Neural progenitor cell (in vitro differentiated cells): Measurements from ENCODE around the gene ALDH6A1. TPM values are rescaled to one million over a fixed set of nuclear protein-coding genes. Genes with fewer than 3 reads are reported as not detected.
A peak's percentile ranks its signal among the peaks of the same experiment; 100 is the strongest.

Experiments used
- DNase-seq: peaks from one replicate; pipeline ENCODE4 v3.0.0-alpha.2; 2016; ENCODE audit warnings: low spot score
- H2AFZ ChIP-seq: fragments of 200-600 bp; sonication (generic); replicated peaks from 2 replicates; pipeline ENCODE4 v1.6.1; 2016; ENCODE audit warnings: antibody characterized with exemption
- H3F3A ChIP-seq: fragments of 200-600 bp; sonication (generic); 2 replicates; pipeline ENCODE4 v1.6.1; 2016; ENCODE audit warnings: antibody characterized with exemption, low read depth
- H3K27ac ChIP-seq: fragments of 200-600 bp; sonication (generic); 2 replicates; pipeline ENCODE4 v1.5.1; 2016; ENCODE audit warnings: mild to moderate bottlenecking
- H3K27me3 ChIP-seq: fragments of 200-600 bp; sonication (generic); 2 replicates; pipeline ENCODE4 v1.6.1; 2016; ENCODE audit warnings: mild to moderate bottlenecking, moderate library complexity
- H3K36me3 ChIP-seq: fragments of 200-600 bp; sonication (generic); 2 replicates; pipeline ENCODE4 v1.5.1; 2016
- H3K4me1 ChIP-seq: fragments of 200-600 bp; sonication (generic); 2 replicates; pipeline ENCODE4 v1.6.1; 2016; ENCODE audit warnings: mixed run types
- H3K4me2 ChIP-seq: fragments of 200-600 bp; sonication (generic); 2 replicates; pipeline ENCODE4 v1.6.1; 2016
- H3K4me3 ChIP-seq: fragments of 200-600 bp; sonication (generic); 2 replicates; pipeline ENCODE4 v1.5.1; 2016
- H3K79me2 ChIP-seq: fragments of 200-600 bp; sonication (generic); 2 replicates; pipeline ENCODE4 v1.6.1; 2016; ENCODE audit warnings: low read depth
- H3K9ac ChIP-seq: fragments of 200-600 bp; sonication (generic); 2 replicates; pipeline ENCODE4 v1.6.1; 2016
- H3K9me3 ChIP-seq: fragments of 200-600 bp; sonication (generic); 2 replicates; pipeline ENCODE4 v1.5.1; 2016; ENCODE audit warnings: low read depth
- H4K20me1 ChIP-seq: fragments of 200-600 bp; sonication (generic); 2 replicates; pipeline ENCODE4 v1.6.1; 2016; ENCODE audit warnings: low read depth
- H3K27ac Mint-ChIP-seq: 3 replicates; pipeline ENCODE4 v1.8.0; 2021; ENCODE audit warnings: mixed read lengths
- H3K27me3 Mint-ChIP-seq: 2 replicates; pipeline ENCODE4 v1.8.0; 2022; ENCODE audit warnings: low read depth, mild to moderate bottlenecking, inconsistent platforms, moderate library complexity, mixed read lengths; ENCODE audit not compliant: insufficient read depth
- H3K36me3 Mint-ChIP-seq: 3 replicates; pipeline ENCODE4 v1.8.0; 2021; ENCODE audit warnings: mixed read lengths
- H3K4me1 Mint-ChIP-seq: 3 replicates; pipeline ENCODE4 v1.8.0; 2021; ENCODE audit warnings: mixed read lengths
- H3K4me3 Mint-ChIP-seq: 3 replicates; pipeline ENCODE4 v1.8.0; 2021; ENCODE audit warnings: mild to moderate bottlenecking, moderate library complexity, mixed read lengths
- H3K9me3 Mint-ChIP-seq: 3 replicates; pipeline ENCODE4 v1.8.0; 2020; ENCODE audit warnings: mixed read lengths
- EZH2 ChIP-seq: fragments of 200-600 bp; sonication (generic); IDR thresholded peaks from 2 replicates; pipeline ENCODE4 v1.6.1; 2017; ENCODE audit warnings: antibody characterized with exemption, mild to moderate bottlenecking, moderate library complexity
- EZH2phosphoT487 ChIP-seq: fragments of 200-600 bp; sonication (generic); IDR thresholded peaks from 2 replicates; pipeline ENCODE4 v1.6.1; 2017; ENCODE audit warnings: antibody characterized with exemption
- total RNA-seq: library from RNA; depleted of rRNA; stranded (reverse); fragments of >200 nt; gene quantifications from 2 replicates; pipeline ENCODE4 v1.2.3, GENCODE V29; 2015; ENCODE audit warnings: low replicate concordance
- TF ChIP-seq, protein P1 (sequence below): fragments of 200-600 bp; sonication (generic); IDR thresholded peaks from 2 replicates; pipeline ENCODE4 v1.5.1; 2017; ENCODE audit warnings: antibody characterized with exemption, mild to moderate bottlenecking

The ALDH6A1 gene
- total RNA-seq, 1 donor from 2014 or later = 64.0 TPM

GRCh38 chr14:74049876-74050495 lies 34.3 kb downstream of the ALDH6A1 start:
- Histone ChIP-seq H3K27me3 (no peaks in the 10 kb centered on the region), H3K4me1 (peaks cover 8% of the 10 kb centered on the region), H3K9me3 (no peaks in the 10 kb centered on the region), H3K4me2 (no peak overlapping the region), H2AFZ (no peak overlapping the region), H3K36me3 (no peaks in the 10 kb centered on the region), H4K20me1 (no peaks in the 10 kb centered on the region), H3K9ac (no peak overlapping the region), H3K27ac (no peak overlapping the region), H3K79me2 (no peaks in the 10 kb centered on the region), H3K4me3 (no peak overlapping the region), H3F3A (peaks cover 7% of the 10 kb centered on the region)
- DNase-seq = no peak
- H3K27ac Mint-ChIP-seq = no peak overlapping the region
- TF ChIP-seq EZH2phosphoT487 (no peak), EZH2 (no peak)
- TF ChIP-seq, protein P1, sequence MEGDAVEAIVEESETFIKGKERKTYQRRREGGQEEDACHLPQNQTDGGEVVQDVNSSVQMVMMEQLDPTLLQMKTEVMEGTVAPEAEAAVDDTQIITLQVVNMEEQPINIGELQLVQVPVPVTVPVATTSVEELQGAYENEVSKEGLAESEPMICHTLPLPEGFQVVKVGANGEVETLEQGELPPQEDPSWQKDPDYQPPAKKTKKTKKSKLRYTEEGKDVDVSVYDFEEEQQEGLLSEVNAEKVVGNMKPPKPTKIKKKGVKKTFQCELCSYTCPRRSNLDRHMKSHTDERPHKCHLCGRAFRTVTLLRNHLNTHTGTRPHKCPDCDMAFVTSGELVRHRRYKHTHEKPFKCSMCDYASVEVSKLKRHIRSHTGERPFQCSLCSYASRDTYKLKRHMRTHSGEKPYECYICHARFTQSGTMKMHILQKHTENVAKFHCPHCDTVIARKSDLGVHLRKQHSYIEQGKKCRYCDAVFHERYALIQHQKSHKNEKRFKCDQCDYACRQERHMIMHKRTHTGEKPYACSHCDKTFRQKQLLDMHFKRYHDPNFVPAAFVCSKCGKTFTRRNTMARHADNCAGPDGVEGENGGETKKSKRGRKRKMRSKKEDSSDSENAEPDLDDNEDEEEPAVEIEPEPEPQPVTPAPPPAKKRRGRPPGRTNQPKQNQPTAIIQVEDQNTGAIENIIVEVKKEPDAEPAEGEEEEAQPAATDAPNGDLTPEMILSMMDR = no peak
- H3K36me3 Mint-ChIP-seq = peaks cover 2% of the 10 kb centered on the region
- H3K4me1 Mint-ChIP-seq = peaks cover 3% of the 10 kb centered on the region
- H3K4me3 Mint-ChIP-seq = no peak overlapping the region
- H3K9me3 Mint-ChIP-seq = no peaks in the 10 kb centered on the region
- no peaks in the 10 kb centered on the region for H3K27me3 Mint-ChIP-seq

GRCh38 chr14:74048281-74048680 lies 36.0 kb downstream of the ALDH6A1 start:
- H3K9ac ChIP-seq = no peak overlapping the region
- H4K20me1 ChIP-seq = no peaks in the 10 kb centered on the region
- H3K4me1 ChIP-seq = peaks cover 8% of the 10 kb centered on the region
- no peak overlapping the region for H3K4me3 Mint-ChIP-seq
- H3K36me3 Mint-ChIP-seq = no peaks in the 10 kb centered on the region
- no peak overlapping the region for H3K27ac ChIP-seq
- TF ChIP-seq, protein P1 = peak; percentile 45
- TF ChIP-seq EZH2phosphoT487 = no peak
- peaks cover 7% of the 10 kb centered on the region for H3F3A ChIP-seq
- no peak overlapping the region for H3K4me3 ChIP-seq
- H2AFZ ChIP-seq = no peak overlapping the region
- H3K4me2 ChIP-seq = no peak overlapping the region
- no peak overlapping the region for H3K27ac Mint-ChIP-seq
- no peaks in the 10 kb centered on the region for H3K9me3 Mint-ChIP-seq
- H3K36me3 ChIP-seq = no peaks in the 10 kb centered on the region
- H3K79me2 ChIP-seq = no peaks in the 10 kb centered on the region
- H3K9me3 ChIP-seq = no peaks in the 10 kb centered on the region
- peaks cover 3% of the 10 kb centered on the region for H3K4me1 Mint-ChIP-seq
- no peaks in the 10 kb centered on the region for H3K27me3 ChIP-seq
- peak; percentile 38 for DNase-seq
- H3K27me3 Mint-ChIP-seq = no peaks in the 10 kb centered on the region

DNA sequence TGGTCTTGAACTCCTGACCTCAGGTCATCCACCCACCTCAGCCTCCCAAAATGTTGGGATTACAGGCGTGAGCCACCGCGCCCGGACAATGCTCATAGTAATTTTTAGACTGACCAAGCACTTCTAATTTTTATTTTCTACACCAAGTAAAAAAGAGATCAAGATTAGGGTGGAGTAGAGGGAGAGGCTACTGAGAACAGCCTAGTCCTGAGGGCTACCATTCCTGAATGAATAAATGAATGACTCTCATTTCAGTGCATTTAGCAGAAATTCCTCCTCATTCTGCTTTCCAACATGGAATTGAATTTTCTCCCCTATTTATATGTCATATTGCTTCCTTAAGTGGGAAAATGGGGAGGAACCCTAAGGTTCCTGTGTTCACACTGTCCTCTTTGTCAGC lies 38.7 kb downstream of the ALDH6A1 start:
- H4K20me1 ChIP-seq = no peaks in the 10 kb centered on the region
- H3K27me3 Mint-ChIP-seq = no peaks in the 10 kb centered on the region
- H3K27ac Mint-ChIP-seq = no peak overlapping the region
- no peaks in the 10 kb centered on the region for H3K79me2 ChIP-seq
- H3K9me3 ChIP-seq = no peaks in the 10 kb centered on the region
- no peak overlapping the region for H3K9ac ChIP-seq
- peaks cover 7% of the 10 kb centered on the region for H3F3A ChIP-seq
- H3K27ac ChIP-seq = peak overlapping the region; percentile 82
- no peaks in the 10 kb centered on the region for H3K36me3 Mint-ChIP-seq
- H3K36me3 ChIP-seq = no peaks in the 10 kb centered on the region
- TF ChIP-seq, protein P1 = no peak
- TF ChIP-seq EZH2phosphoT487 (no peak), EZH2 (no peak)
- peaks cover 3% of the 10 kb centered on the region for H3K4me1 Mint-ChIP-seq
- no peak for DNase-seq
- H3K4me3 Mint-ChIP-seq = no peak overlapping the region
- no peak overlapping the region for H2AFZ ChIP-seq
- no peaks in the 10 kb centered on the region for H3K27me3 ChIP-seq
- peaks cover 8% of the 10 kb centered on the region for H3K4me1 ChIP-seq
- no peaks in the 10 kb centered on the region for H3K9me3 Mint-ChIP-seq
- no peak overlapping the region for H3K4me3 ChIP-seq
- no peak overlapping the region for H3K4me2 ChIP-seq
